Measurements from ENCODE around the gene B3GAT1.

Gene B3GAT1

GRCh38 chr11:134372536-134372935, 39.5 kb downstream of the B3GAT1 start:
- no peak for DNase-seq (ENCODE audit: low read depth)
- H3K4me3 ChIP-seq (ENCODE audit: low read length), result no peak overlapping the region
- no peak for TF ChIP-seq CTCF (conservative IDR thresholded peaks at IDR 0.05; ENCODE audit: low read depth, low read length)

DNA sequence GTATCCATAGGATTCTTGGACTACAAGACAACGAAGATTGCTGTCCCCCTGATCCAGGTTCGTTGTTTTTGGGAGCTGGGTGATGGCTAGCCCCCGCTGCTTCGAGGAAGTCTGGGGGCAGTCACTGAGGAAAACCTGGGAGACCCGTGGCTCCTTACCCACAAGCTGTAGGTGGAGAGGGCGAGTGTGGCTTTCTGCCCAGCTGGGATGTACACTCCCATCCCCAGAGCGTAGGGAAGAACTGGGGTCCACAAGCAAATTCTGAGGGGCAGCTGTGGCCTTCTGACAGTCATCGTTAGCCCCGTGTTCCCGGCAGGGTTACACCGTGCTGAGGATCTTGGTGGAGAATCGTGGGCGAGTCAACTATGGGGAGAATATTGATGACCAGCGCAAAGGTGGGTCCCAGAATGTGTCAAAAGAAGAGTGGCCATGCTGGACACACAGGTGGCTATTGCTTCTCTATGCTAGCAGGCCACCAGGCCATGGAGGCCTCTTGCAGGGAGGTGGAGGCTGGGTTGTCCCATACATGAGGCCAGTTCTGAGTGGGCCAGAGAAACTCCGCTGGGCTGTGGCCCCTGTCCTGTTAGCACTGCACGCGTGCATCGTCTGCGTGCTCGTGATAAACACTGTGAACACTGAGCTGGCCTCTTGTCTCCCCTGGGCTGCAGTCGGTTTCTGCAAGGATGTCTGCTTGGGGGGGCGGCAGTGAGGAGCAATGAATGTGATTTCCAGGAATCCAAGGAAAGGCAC, 40.4 kb downstream of the B3GAT1 start:
- no peak for TF ChIP-seq CTCF (conservative IDR thresholded peaks at IDR 0.05; ENCODE audit: low read depth, low read length)
- H3K4me3 ChIP-seq (ENCODE audit: low read length), result no peak overlapping the region
- DNase-seq (ENCODE audit: low read depth), result no peak

GRCh38 chr11:134370526-134371435, 41.3 kb downstream of the B3GAT1 start:
- no peak overlapping the region for H3K4me3 ChIP-seq (ENCODE audit: low read length)
- no peak for TF ChIP-seq CTCF (conservative IDR thresholded peaks at IDR 0.05; ENCODE audit: low read depth, low read length)
- DNase-seq (ENCODE audit: low read depth), result no peak

- TF ChIP-seq CTCF (conservative IDR thresholded peaks at IDR 0.05; ENCODE audit: low read depth, low read length), result no peak
- H3K4me3 ChIP-seq (ENCODE audit: low read length), result no peak overlapping the region
Observed at GRCh38 chr11:134369656-134370525, 42.2 kb downstream of the B3GAT1 start.

GRCh38 chr11:134367781-134368180, 44.3 kb downstream of the B3GAT1 start:
- H3K4me3 ChIP-seq (ENCODE audit: low read length), result no peak overlapping the region
- no peak for TF ChIP-seq CTCF (conservative IDR thresholded peaks at IDR 0.05; ENCODE audit: low read depth, low read length)
- no peak for DNase-seq (ENCODE audit: low read depth)

More at GRCh38 chr11:134369656-134370525, 42.2 kb downstream of the B3GAT1 start:
- DNase-seq (ENCODE audit: low read depth), result no peak

DNA sequence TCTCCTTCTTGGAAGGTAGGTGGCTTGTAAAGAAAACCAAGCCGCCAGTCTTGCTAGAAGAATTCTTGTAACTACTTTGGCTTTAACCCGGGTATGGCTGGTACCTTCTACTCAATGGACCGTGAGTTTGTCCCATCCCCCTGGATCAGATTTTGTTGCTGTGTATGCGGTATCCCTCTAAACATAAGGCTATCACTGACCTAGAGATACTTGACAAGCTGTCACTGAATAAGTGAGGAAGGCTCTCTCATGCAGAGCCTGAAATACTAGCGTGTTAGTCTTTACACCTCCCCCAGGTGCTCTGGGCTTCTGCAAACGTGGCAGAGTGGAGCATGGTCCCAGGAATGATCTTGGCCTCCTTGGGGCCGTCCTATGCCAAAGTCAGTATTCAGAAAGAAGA, 45.8 kb downstream of the B3GAT1 start:
- no peak for DNase-seq (ENCODE audit: low read depth)
- H3K4me3 ChIP-seq (ENCODE audit: low read length), result no peak overlapping the region
- TF ChIP-seq CTCF (conservative IDR thresholded peaks at IDR 0.05; ENCODE audit: low read depth, low read length), result no peak
